Lower leg skin (tissue), 3 donors: ENCODE measurements around the gene NLRP5.

Experiments used
- CTCF ChIP-seq, 3 donors: fragments of 450-650 bp; IDR thresholded peaks; one replicate each; pipeline ENCODE4 v1.5.1; 2016; ENCODE audit warnings: antibody characterized with exemption in 3 of 3, mild to moderate bottlenecking in 3 of 3, moderate library complexity in 2 of 3
- POLR2A ChIP-seq, 2 donors: fragments of 450-650 bp; IDR thresholded peaks; one replicate each; pipeline ENCODE4 v1.6.1; 2016 to 2017; ENCODE audit warnings: antibody characterized with exemption in 2 of 2, mild to moderate bottlenecking in 1 of 2, moderate library complexity in 1 of 2

- TF ChIP-seq CTCF (IDR thresholded peaks at IDR 0.05) (no peak), POLR2A (IDR thresholded peaks at IDR 0.05) (no peak)
Observed at GRCh38 chr19:56069642-56070041, 83.1 kb downstream of the NLRP5 start.
